Adrenal gland (tissue), 5 donors: ENCODE data around the gene AADACL4.

Source experiments
- POLR2A ChIP-seq, 2 donors: fragments of 450-650 bp; IDR thresholded peaks; one replicate each; pipeline ENCODE4 v1.6.1; 2017; ENCODE audit warnings: antibody characterized with exemption in 2 of 2, mild to moderate bottlenecking in 2 of 2, moderate library complexity in 1 of 2
- TF ChIP-seq, protein P1 (sequence below), 6 experiments: fragments of 450-650 bp in 4 of 6; fragments of 200-600 bp in 2 of 6; sonication (generic) in 1 of 6; IDR thresholded peaks; 1 replicate in 5 of 6; 2 replicates in 1 of 6; pipeline versions ENCODE4 v1.5.1 to v1.8.0; 2016 to 2021; ENCODE audit warnings: antibody characterized with exemption in 6 of 6, mild to moderate bottlenecking in 2 of 6, moderate library complexity in 1 of 6
- donor health status: DM: no; HTN: no; CAD: no.

DNA sequence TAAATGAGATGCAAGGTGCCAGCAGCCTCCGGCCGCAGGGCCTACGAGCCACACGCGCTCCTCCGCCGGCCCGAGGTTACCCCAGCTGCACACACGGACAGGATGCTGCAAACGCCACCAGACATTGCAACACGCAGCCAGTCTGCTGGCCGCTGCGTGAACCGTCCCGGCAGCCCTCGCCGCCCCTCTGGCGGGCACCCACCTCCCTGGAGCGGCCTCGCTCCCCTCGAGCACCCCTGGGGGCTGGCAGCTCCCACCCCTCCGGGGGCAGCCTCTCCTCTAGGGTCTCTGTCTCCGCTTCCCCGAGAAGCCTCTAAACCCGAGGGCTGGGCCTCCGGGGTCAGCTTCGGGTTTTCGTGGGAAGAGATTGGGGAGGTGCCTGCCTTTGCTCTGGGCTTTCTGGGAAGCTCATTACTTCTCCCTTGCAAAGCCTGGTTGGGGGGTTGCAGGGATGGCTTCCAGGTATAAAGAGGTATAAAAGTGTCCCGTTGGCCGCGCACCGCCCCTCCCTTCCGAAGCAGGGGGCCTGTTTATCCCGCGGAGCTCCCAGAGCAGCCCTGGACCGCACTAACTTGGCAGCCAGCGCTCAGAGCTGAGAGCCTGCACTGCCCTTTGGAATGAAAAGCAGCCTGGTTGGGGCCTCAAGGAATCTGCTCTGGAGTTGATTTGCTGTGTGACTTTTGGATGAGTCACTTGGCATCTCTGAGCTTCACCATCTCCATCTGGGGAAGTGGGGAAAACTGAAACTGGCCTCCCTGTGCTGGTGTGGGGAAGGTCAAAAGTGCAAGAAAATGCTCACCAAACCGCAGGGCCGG lies 47.7 kb upstream of the AADACL4 start:
- no peak for TF ChIP-seq POLR2A (IDR thresholded peaks at IDR 0.05)
- TF ChIP-seq, protein P1, sequence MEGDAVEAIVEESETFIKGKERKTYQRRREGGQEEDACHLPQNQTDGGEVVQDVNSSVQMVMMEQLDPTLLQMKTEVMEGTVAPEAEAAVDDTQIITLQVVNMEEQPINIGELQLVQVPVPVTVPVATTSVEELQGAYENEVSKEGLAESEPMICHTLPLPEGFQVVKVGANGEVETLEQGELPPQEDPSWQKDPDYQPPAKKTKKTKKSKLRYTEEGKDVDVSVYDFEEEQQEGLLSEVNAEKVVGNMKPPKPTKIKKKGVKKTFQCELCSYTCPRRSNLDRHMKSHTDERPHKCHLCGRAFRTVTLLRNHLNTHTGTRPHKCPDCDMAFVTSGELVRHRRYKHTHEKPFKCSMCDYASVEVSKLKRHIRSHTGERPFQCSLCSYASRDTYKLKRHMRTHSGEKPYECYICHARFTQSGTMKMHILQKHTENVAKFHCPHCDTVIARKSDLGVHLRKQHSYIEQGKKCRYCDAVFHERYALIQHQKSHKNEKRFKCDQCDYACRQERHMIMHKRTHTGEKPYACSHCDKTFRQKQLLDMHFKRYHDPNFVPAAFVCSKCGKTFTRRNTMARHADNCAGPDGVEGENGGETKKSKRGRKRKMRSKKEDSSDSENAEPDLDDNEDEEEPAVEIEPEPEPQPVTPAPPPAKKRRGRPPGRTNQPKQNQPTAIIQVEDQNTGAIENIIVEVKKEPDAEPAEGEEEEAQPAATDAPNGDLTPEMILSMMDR (IDR thresholded peaks at IDR 0.05), result no peak
